GM18505 (cell line): ENCODE measurements around the gene MAPK11.

Experiments used
- ATAC-seq: cut with Tn5 transposase; IDR thresholded peaks from one replicate; pipeline ENCODE4 v1.9.1; 2021; ENCODE audit not compliant: unreplicated experiment
- POLR2A ChIP-seq: IDR thresholded peaks from 4 replicates; pipeline ENCODE4 v1.6.1; 2011; ENCODE audit warnings: borderline replicate concordance; ENCODE audit not compliant: insufficient read depth, insufficient read length; ENCODE audit errors: extremely low read depth

MAPK11 gene

GRCh38 chr22:50312371-50312770 is 42.2 kb upstream of the MAPK11 start:
- no peak for TF ChIP-seq POLR2A
- ATAC-seq: no peak

GRCh38 chr22:50311606-50312351 is 41.6 kb upstream of the MAPK11 start:
- TF ChIP-seq POLR2A: no peak
- ATAC-seq: no peak

- no peak for ATAC-seq
Measured at GRCh38 chr22:50310949-50311444, 40.8 kb upstream of the MAPK11 start.

GRCh38 chr22:50310031-50310722 is 40.0 kb upstream of the MAPK11 start:
- ATAC-seq: no peak
- no peak for TF ChIP-seq POLR2A

More at GRCh38 chr22:50310949-50311444, 40.8 kb upstream of the MAPK11 start:
- TF ChIP-seq POLR2A: no peak

- no peak for TF ChIP-seq POLR2A
- no peak for ATAC-seq
Measured at GRCh38 chr22:50309601-50309991, 39.4 kb upstream of the MAPK11 start.

GRCh38 chr22:50308986-50309600 is 38.9 kb upstream of the MAPK11 start:
- ATAC-seq: no peak
- no peak for TF ChIP-seq POLR2A

GRCh38 chr22:50308597-50308935 is 38.4 kb upstream of the MAPK11 start:
- ATAC-seq: no peak
- no peak for TF ChIP-seq POLR2A

- TF ChIP-seq POLR2A: no peak
- no peak for ATAC-seq
Measured at GRCh38 chr22:50307890-50308596, 37.9 kb upstream of the MAPK11 start.

- ATAC-seq: peak; percentile 40
- peak; percentile 49 for TF ChIP-seq POLR2A
Measured at GRCh38 chr22:50306753-50307749, 36.9 kb upstream of the MAPK11 start, which contains the start of gene PLXNB2. Gene PLXNB2, minus strand, starts transcription at chr22:50307646. Its CDS starts 17,062 bp downstream, at chr22:50290584.

- no peak for ATAC-seq
- no peak for TF ChIP-seq POLR2A
Measured at GRCh38 chr22:50305923-50306566, 35.9 kb upstream of the MAPK11 start.

GRCh38 chr22:50305393-50305922 is 35.3 kb upstream of the MAPK11 start:
- no peak for ATAC-seq

More at GRCh38 chr22:50305393-50305922, 35.3 kb upstream of the MAPK11 start:
- no peak for TF ChIP-seq POLR2A
